Brain pericyte (primary cell): Measurements from ENCODE around the gene C4orf50.

Source experiments
- DNase-seq: peaks from one replicate; pipeline ENCODE4 v3.0.0-alpha.2; 2012; ENCODE audit warnings: low read depth, low spot score

Gene C4orf50

DNA sequence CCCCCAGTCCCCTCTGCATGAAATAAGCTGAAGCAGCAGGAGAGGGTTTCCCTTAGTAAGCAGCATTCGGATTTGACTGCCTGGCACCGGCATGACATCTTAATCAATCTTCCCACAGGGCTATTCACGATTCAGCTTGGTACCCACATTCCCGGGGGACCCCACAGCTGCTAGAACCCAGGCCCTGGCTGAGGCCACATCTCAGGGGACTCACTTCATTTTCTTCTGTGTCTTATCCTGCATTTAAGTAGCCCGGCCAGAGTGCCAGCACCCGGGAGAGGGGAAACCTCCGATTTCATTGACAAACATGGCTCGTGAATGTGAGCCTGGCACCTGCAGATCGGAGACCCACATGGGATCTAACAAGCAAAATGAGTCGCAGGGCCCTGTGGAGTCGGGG is 73.1 kb downstream of the C4orf50 start:
- no peak for DNase-seq

- no peak for DNase-seq
Observed at GRCh38 chr4:5943561-5943960, 74.7 kb downstream of the C4orf50 start.

DNA sequence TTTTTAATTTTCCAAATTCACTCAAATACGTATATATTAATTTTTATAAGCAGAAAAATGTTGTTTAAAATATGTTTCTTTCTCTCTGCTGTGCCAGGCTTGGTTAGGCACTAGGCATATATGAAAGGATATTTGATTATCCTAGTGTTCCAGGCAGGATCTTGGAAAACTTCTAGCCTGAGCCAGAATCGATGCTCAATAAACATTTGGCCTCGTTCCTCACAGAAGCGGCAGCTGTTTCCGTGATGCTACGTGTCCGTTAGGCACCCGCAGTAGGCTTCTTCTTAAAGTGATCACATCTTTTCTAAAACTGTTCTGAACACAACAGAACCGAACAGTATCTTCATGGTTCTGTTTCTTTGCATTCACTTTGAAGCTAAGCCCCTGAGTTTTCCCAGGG is 75.3 kb downstream of the C4orf50 start:
- no peak for DNase-seq

DNA sequence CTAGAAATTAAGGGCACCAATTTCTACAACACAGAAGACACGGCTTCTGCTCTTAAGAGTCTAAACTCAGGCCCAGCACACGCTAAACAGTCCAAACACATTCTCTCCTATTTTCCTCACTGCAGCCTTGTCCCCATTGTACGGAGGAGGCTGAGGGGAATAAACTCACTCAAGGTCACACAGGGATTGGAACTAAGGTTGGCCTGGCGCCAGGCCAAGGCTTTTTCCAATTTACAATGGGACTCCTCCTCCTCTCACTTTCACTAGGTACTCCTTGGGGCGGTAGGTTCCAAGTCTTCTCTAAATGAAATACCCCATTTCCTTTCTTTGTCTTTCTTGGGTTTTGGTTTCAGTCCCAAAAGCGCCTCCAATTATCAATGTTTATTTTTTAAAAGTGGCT is 76.6 kb downstream of the C4orf50 start:
- DNase-seq, result no peak

- no peak for DNase-seq
Observed at GRCh38 chr4:5940470-5941203, 77.6 kb downstream of the C4orf50 start.

GRCh38 chr4:5933996-5934831 is 84.0 kb downstream of the C4orf50 start:
- DNase-seq, result no peak

- DNase-seq, result no peak
Observed at GRCh38 chr4:5933116-5933515, 85.1 kb downstream of the C4orf50 start.

DNA sequence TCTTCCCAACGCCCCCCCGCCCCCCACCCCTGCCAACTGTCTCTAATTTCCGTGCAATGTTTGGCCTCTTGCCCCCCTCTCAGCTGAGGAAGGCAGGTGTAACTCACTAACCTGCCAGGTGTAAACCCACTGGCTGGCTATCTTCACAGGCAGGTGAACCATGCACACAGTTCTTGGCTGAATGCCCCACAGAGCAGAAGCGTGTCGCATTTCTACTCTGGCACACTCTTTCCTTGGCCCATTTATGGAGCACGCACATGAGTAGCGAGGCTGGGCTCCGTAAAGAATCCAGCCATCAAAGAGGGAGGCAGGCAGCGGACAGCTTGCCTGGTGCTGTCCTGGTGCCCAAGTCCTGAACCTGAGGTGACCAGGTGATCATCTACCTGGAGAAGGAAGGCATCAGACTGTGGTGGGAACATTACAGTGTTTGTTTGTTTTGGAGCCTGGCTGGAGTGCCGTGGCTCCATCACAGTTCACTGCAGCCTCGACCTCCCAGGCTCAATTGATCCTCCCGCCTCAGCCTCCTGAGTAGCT is 86.1 kb downstream of the C4orf50 start:
- DNase-seq, result no peak

- no peak for DNase-seq
Observed at GRCh38 chr4:5931526-5931925, 86.7 kb downstream of the C4orf50 start.

DNA sequence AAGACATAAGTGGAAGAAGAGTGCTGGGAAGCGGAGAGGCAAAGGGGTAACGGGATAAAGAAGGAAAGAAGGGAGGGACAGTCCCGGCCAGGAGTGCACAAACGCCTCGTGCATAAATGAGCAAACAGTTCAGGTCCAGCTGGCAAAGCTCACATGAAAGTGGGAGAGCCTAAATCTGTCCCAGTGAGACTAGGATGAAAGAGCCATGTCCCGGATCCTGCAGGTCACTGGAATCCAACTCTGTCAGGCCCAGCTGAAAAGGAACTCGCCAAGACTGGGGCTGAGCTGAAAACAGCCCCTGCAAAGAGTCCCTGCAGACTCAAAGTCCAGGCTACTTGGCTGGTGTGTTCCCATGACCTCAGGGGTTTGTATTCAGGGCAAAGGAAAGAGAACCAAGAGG is 87.4 kb downstream of the C4orf50 start:
- DNase-seq, result no peak

DNA sequence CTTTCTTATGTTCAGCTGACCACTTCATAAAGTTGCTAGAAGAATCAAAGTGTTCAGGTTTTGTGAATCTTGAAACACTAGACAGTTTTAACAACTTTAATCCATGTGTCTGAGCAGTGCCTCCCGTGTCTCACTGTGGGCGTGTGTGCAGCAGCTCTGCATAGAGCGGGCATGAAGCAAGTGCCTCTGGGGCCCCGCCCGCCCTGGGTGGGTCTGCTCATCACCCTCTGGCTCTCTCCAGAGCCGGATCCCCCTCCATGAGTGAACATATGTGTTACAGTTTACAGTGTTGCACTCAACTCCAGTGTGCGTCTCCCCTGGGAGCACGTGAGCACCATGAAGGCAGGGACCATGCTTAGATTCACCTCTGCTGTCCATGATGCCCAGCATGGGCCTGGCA is 87.8 kb downstream of the C4orf50 start:
- no peak for DNase-seq

DNA sequence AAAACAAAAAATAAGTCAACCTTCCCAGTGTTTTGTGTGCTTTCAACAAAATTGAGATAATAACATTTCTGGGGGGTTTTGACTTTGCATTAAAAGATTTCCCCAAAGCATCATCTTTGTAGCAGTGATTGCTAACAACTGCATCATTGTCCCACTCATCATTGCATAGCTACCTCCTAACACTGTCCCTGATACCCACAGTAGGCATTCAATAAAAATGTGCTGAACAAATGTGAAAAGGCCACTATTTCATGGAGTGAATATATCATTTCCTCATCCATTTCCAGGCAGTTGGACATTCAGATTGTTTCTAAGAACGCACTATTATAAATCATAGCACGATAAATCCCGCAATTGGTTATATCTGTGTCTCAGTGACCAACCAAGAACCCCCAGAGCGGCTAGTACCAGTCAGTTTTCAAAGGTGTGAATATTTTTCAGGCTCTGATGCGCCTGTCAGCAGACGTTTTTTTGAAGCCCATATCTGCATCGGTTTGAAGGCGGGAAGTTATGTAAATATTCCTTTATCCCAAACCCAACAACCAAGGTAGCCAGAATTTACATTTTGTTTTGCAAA is 89.3 kb downstream of the C4orf50 start:
- DNase-seq, result no peak

DNA sequence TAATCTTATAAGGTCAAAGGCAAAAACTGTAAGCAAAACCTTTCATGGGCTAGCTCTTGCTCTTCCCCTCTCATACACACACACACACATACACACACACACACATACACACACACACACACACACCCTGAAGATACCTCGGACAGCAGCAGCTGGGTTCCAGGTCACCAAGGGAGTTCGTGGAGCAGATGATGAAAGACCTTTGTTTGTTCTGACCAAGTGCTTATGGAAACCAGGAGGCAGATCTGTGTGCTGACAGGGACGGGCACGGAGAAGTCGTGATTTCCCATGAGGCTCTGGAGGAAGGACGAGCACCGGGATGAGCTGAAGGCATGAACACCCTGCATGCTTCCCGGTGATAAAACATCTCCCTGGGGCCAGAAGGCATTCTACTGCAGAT is 90.0 kb downstream of the C4orf50 start:
- DNase-seq, result no peak

DNA sequence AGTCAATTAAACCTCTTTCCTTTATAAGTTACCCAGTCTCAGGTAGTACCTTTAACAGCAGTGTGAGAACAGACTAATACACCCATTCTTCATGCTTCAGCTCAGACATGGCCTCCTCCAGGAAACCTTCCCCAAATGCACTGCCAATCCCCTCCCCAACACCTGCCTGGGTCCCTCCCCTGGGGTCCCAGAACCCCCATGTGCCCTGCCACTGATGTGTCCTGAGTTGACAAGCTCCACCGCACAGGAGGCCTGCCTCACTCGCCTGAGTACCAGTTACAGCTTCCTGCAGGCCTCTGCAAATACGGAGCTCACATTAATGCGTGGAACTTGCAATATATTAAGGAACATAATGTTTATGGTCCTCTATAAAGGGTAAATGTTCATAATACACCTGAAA is 90.5 kb downstream of the C4orf50 start:
- DNase-seq, result no peak

DNA sequence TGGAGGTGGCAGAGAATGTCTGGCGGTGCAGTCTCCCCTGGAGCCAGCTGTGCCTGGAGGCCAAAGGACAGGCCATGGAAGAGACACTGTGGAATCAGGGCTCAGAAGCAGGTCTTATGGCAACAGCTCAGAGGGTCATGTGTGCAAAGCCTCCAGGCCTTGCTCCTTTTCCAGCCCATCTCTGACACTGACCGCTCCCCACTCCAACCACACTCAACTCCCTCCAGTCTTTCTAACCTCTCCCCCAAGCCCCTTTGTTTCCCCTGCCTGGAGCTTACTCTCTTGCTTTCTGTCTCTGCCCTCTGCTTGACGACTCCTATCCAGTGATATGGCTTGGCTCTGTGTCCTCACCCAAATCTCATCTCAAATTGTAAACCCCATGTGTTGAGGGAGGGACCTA is 91.1 kb downstream of the C4orf50 start:
- DNase-seq, result no peak

- no peak for DNase-seq
Observed at GRCh38 chr4:5926598-5926997, 91.6 kb downstream of the C4orf50 start.

GRCh38 chr4:5925419-5926200 is 92.6 kb downstream of the C4orf50 start:
- no peak for DNase-seq

DNA sequence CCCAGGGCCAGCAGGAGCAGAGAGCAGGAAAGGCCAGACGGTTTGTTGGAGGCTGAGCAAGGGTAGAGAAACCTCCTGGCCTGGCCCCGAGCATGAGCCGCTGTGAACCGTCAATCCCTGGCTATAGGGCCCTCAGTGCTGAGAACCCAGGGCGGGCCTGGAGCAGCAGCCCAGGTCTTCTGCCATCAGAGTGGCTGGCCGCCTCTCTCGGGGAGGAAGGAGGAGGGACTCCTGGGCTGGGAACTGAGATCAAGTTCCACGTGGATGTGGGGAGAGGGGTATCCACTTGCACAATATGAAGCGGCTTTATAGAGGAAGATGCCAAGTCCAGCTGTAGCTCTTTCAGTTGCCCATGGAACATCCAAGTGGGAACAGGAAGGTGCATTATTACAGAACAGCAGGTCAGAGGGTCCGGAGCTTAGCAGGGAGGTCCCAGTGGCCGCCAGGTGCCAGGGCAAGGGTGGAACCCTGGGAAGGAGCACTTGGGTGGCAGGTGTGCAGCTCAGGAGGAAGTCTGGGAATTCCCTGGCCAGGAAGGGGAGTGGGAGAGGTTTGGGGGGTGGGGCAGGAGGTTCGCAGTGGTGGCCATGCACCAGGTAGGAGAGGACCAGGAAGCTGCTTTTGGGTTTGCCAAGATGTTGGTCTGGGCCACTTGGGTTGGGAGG is 93.6 kb downstream of the C4orf50 start:
- DNase-seq, result no peak

GRCh38 chr4:5923376-5923775 is 94.9 kb downstream of the C4orf50 start:
- no peak for DNase-seq

DNA sequence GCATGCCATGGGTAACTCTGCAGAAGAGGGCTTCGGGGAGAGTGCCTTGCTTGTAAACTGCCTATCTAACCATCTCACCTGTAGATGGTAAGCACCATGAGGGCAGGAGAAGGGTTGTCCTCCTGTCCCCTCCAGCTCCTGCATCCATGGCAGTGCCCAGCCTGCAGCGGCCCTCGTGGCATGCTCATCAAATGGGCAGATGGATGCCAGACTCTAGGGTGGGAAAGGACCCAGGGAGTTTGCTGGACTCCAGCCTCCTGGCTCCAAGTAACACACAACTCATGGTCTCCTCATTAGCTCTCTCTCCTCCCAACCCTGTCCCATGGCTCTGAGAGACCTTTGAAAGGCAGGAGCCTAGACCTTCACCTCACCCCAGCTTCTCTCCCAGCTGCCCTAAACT is 95.7 kb downstream of the C4orf50 start:
- no peak for DNase-seq

GRCh38 chr4:5921981-5922380 is 96.2 kb downstream of the C4orf50 start:
- DNase-seq, result no peak
